HepG2 (cell line): Measurements from ENCODE around the gene MTHFR. TPM values are rescaled to one million over a fixed set of nuclear protein-coding genes. Genes with fewer than 3 reads are reported as not detected.

Experiments used
- CBFB ChIP-seq: sonication (generic); formaldehyde crosslinking; IDR thresholded peaks from 2 replicates; pipeline ENCODE4 v1.4.0; 2020; ENCODE audit warnings: missing genetic modification reagents
- CEBPB ChIP-seq: IDR thresholded peaks from 2 replicates; pipeline ENCODE4 v1.6.1; 2011; ENCODE audit warnings: low read depth, low read length, improper control_type of control experiment, borderline replicate concordance
- CREB3 ChIP-seq: sonication (generic); formaldehyde crosslinking; IDR thresholded peaks from 2 replicates; pipeline ENCODE4 v1.5.0; 2020; ENCODE audit warnings: missing genetic modification reagents
- HDAC1 ChIP-seq: sonication (generic); formaldehyde crosslinking; IDR thresholded peaks from 2 replicates; pipeline ENCODE4 v1.5.1; 2020; ENCODE audit warnings: mild to moderate bottlenecking, missing genetic modification reagents
- HOXA5 ChIP-seq: sonication (generic); formaldehyde crosslinking; IDR thresholded peaks from 2 replicates; pipeline ENCODE4 v1.4.0; 2020; ENCODE audit warnings: missing genetic modification reagents
- KDM2A ChIP-seq: sonication (generic); formaldehyde crosslinking; IDR thresholded peaks from 2 replicates; pipeline ENCODE4 v1.4.0; 2020; ENCODE audit warnings: low read depth, missing genetic modification reagents, borderline replicate concordance
- KLF9 ChIP-seq: IDR thresholded peaks from 2 replicates; pipeline ENCODE4 v1.6.1; 2016; ENCODE audit warnings: low read depth
- MAZ ChIP-seq, 2 experiments: sonication (generic) in 1 of 2; formaldehyde crosslinking in 1 of 2; IDR thresholded peaks; 2 replicates each; pipeline versions ENCODE4 v1.5.0 to v1.6.1; 2012 to 2020; ENCODE audit warnings: low read depth in 2 of 2, mild to moderate bottlenecking in 2 of 2, borderline replicate concordance in 1 of 2, improper control_type of control experiment in 1 of 2, low read length in 1 of 2, missing genetic modification reagents in 1 of 2, moderate library complexity in 1 of 2
- MBD4 ChIP-seq: IDR thresholded peaks from 2 replicates; pipeline ENCODE4 v1.6.1; 2012; ENCODE audit warnings: low read length, inconsistent platforms, borderline replicate concordance
- POLR2AphosphoS5 ChIP-seq: IDR thresholded peaks from 2 replicates; pipeline ENCODE4 v1.6.1; 2012; ENCODE audit warnings: low read depth, low read length
- RFX1 ChIP-seq: fragments of 450-650 bp; IDR thresholded peaks from 2 replicates; pipeline ENCODE4 v1.6.1; 2017
- SRY ChIP-seq: sonication (generic); formaldehyde crosslinking; IDR thresholded peaks from 2 replicates; pipeline ENCODE4 v1.8.0; 2022; ENCODE audit warnings: mild to moderate bottlenecking, missing genetic modification reagents
- TOPORS ChIP-seq: sonication (generic); formaldehyde crosslinking; IDR thresholded peaks from 2 replicates; pipeline ENCODE4 v1.8.0; 2023; ENCODE audit warnings: mild to moderate bottlenecking, missing genetic modification reagents
- ZBTB3 ChIP-seq: sonication (generic); formaldehyde crosslinking; IDR thresholded peaks from 2 replicates; pipeline ENCODE4 v1.4.0; 2020; ENCODE audit warnings: low read depth, mild to moderate bottlenecking, moderate library complexity, missing genetic modification reagents, borderline replicate concordance
- ZFP36 ChIP-seq: fragments of 150-350 bp; IDR thresholded peaks from 2 replicates; pipeline ENCODE4 v1.6.1; 2018; ENCODE audit warnings: borderline replicate concordance, low read length, low read depth; ENCODE audit not compliant: partially characterized antibody
- ZFP36L2 ChIP-seq: sonication (generic); formaldehyde crosslinking; IDR thresholded peaks from 2 replicates; pipeline ENCODE4 v1.4.0; 2020; ENCODE audit warnings: missing genetic modification reagents
- ZNF138 ChIP-seq: sonication (generic); formaldehyde crosslinking; IDR thresholded peaks from 2 replicates; pipeline ENCODE4 v1.5.0; 2020; ENCODE audit warnings: mild to moderate bottlenecking, low read depth, missing genetic modification reagents
- ZNF232 ChIP-seq: sonication (generic); formaldehyde crosslinking; IDR thresholded peaks from 2 replicates; pipeline ENCODE4 v1.4.0; 2020; ENCODE audit warnings: missing genetic modification reagents, borderline replicate concordance
- polyA plus RNA-seq, 8 experiments: library from polyadenylated mRNA; depleted of rRNA in 3 of 8; stranded (reverse) in 7 of 8; unstranded in 1 of 8; fragments of >200 nt; fragmentation: Illumina TruSeq in 4 of 8; extraction: Trizol in 4 of 8; gene quantifications; 2 replicates each; pipeline versions ENCODE4 v1.2.1 to v1.2.3, GENCODE V29; 2011 to 2016; ENCODE audit warnings: low read depth in 4 of 8, missing spikeins in 1 of 8, mixed read lengths in 1 of 8; ENCODE audit not compliant: insufficient read depth in 1 of 8
- total RNA-seq, 5 experiments: library from RNA; depleted of rRNA; stranded (reverse); fragments of >200 nt; fragmentation: Illumina TruSeq; extraction: Trizol; gene quantifications; 2 replicates each; pipeline ENCODE4 v1.2.3, GENCODE V29; 2016; ENCODE audit warnings: low read depth in 1 of 5
- TF ChIP-seq, protein P1 (sequence below): fragments of 450-650 bp; IDR thresholded peaks from 2 replicates; pipeline ENCODE4 v1.6.1; 2016
- TF ChIP-seq, protein P2 (sequence below): sonication (generic); formaldehyde crosslinking; IDR thresholded peaks from 2 replicates; pipeline ENCODE4 v1.4.0; 2020; ENCODE audit warnings: mild to moderate bottlenecking, missing genetic modification reagents

MTHFR gene
- total and polyA plus RNA-seq, 2 of the 13 experiments (the other 11 are each of a cell fraction or from before 2014, with no cell fraction given): 3.8 to 8.2 TPM

DNA sequence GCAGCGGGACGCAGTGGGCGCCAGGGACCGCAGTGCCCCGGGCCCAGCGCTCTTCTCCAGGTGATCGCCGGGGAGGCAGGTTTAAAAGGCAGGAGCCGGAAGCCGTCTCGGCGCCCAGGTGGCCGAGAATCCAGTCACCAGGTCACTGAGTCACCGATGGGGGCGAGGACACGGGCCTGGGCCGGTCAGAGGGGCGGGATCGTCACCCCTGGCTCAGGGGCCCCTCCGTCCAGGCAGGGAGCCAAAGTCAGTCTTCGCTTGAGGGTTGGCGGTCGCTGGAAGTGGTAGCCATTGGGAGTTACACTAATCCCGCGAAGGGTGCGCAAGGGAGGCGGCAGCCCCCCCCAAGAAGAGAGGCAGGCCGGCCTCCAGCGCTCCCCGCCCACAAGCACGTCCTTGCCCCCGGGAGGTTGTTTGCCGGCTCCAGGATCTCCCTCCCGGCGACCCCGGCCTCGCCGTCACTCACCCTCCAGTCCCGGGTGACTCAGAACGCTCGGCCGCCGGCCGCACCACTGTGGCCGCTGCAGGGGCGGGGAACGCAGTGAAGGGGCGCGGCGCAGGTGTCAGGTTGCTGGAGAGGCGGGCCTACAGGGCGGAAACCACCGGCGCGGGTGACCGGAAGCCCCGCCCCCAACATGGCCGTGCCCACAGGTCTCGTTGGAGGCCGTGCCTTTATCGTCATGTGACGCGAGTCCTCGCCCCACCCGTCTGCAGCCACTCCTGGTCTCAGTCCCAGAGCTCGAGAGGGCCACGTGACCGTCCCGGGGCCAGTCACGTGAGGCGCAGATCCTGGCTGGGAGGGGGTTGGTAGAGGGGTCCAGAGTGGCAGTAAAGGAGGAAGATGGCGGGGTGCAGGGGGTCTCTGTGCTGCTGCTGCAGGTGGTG is at the start of gene MTHFR, which contains the start of gene CLCN6 (continued):
- peak; percentile 64 for TF ChIP-seq POLR2AphosphoS5
- peak; percentile 15; the same call in 1 of the 2 replicates for TF ChIP-seq ZNF232 (CRISPR knock-in tag)
- no peak for TF ChIP-seq CREB3 (CRISPR knock-in tag)
- 0 out of 2 replicates have a peak, but pooled peaks have one; percentile 43 for TF ChIP-seq KLF9 (CRISPR knock-in tag)
- TF ChIP-seq ZFP36L2: no peak
- TF ChIP-seq CEBPB: no peak
- TF ChIP-seq, protein P1, sequence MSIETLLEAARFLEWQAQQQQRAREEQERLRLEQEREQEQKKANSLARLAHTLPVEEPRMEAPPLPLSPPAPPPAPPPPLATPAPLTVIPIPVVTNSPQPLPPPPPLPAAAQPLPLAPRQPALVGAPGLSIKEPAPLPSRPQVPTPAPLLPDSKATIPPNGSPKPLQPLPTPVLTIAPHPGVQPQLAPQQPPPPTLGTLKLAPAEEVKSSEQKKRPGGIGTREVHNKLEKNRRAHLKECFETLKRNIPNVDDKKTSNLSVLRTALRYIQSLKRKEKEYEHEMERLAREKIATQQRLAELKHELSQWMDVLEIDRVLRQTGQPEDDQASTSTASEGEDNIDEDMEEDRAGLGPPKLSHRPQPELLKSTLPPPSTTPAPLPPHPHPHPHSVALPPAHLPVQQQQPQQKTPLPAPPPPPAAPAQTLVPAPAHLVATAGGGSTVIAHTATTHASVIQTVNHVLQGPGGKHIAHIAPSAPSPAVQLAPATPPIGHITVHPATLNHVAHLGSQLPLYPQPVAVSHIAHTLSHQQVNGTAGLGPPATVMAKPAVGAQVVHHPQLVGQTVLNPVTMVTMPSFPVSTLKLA: peak; percentile 97
- 0 out of 2 replicates have a peak, but pooled peaks have one; percentile 72 for TF ChIP-seq ZNF138 (CRISPR knock-in tag)
- peak; percentile 72; the same call in 1 of the 2 replicates for TF ChIP-seq SRY (CRISPR knock-in tag)
- TF ChIP-seq HOXA5: peak; percentile 71; the same call in 1 of the 2 replicates
- TF ChIP-seq CBFB (CRISPR knock-in tag): peak; percentile 66; the same call in 1 of the 2 replicates
- TF ChIP-seq, protein P2, sequence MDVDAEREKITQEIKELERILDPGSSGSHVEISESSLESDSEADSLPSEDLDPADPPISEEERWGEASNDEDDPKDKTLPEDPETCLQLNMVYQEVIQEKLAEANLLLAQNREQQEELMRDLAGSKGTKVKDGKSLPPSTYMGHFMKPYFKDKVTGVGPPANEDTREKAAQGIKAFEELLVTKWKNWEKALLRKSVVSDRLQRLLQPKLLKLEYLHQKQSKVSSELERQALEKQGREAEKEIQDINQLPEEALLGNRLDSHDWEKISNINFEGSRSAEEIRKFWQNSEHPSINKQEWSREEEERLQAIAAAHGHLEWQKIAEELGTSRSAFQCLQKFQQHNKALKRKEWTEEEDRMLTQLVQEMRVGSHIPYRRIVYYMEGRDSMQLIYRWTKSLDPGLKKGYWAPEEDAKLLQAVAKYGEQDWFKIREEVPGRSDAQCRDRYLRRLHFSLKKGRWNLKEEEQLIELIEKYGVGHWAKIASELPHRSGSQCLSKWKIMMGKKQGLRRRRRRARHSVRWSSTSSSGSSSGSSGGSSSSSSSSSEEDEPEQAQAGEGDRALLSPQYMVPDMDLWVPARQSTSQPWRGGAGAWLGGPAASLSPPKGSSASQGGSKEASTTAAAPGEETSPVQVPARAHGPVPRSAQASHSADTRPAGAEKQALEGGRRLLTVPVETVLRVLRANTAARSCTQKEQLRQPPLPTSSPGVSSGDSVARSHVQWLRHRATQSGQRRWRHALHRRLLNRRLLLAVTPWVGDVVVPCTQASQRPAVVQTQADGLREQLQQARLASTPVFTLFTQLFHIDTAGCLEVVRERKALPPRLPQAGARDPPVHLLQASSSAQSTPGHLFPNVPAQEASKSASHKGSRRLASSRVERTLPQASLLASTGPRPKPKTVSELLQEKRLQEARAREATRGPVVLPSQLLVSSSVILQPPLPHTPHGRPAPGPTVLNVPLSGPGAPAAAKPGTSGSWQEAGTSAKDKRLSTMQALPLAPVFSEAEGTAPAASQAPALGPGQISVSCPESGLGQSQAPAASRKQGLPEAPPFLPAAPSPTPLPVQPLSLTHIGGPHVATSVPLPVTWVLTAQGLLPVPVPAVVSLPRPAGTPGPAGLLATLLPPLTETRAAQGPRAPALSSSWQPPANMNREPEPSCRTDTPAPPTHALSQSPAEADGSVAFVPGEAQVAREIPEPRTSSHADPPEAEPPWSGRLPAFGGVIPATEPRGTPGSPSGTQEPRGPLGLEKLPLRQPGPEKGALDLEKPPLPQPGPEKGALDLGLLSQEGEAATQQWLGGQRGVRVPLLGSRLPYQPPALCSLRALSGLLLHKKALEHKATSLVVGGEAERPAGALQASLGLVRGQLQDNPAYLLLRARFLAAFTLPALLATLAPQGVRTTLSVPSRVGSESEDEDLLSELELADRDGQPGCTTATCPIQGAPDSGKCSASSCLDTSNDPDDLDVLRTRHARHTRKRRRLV (CRISPR knock-in tag): no peak; the same call in 1 of the 2 replicates
- TF ChIP-seq HDAC1 (CRISPR knock-in tag): peak; percentile 82
- TF ChIP-seq MAZ (IDR thresholded peaks at IDR 0.05; ENCODE audit: borderline replicate concordance, low read depth, low read length): peak; percentile 59; the same call in 1 of the 2 replicates
- peak; percentile 91; the same call in 1 of the 2 replicates for TF ChIP-seq MAZ (CRISPR knock-in tag; IDR thresholded peaks at IDR 0.05; ENCODE audit: low read depth)
- no peak for TF ChIP-seq MBD4
- no peak for TF ChIP-seq ZFP36
- TF ChIP-seq ZBTB3: peak; percentile 39; the same call in 1 of the 2 replicates
- peak; percentile 81 for TF ChIP-seq KDM2A (CRISPR knock-in tag)
- TF ChIP-seq TOPORS (CRISPR knock-in tag): no peak
- TF ChIP-seq RFX1: no peak
